Breast epithelium (tissue), 4 donors: ENCODE measurements around the gene SOX13. TPM values are rescaled to one million over a fixed set of nuclear protein-coding genes. Genes with fewer than 3 reads are reported as not detected.

Experiments
- DNase-seq, 2 donors: peaks; one replicate each; pipeline ENCODE4 v3.0.0-alpha.2; 2019; ENCODE audit warnings: low spot score in 2 of 2
- H3K27ac ChIP-seq, 2 donors: fragments of 200-600 bp; sonication (generic) in 1 of 2; one replicate each; pipeline ENCODE4 v1.5.1; 2016 to 2019; ENCODE audit warnings: mild to moderate bottlenecking in 1 of 2
- H3K27me3 ChIP-seq, 2 donors: fragments of 200-600 bp; sonication (generic) in 1 of 2; one replicate each; pipeline versions ENCODE4 v1.5.1 to v1.6.0; 2017 to 2019; ENCODE audit warnings: control low read depth in 1 of 2, mild to moderate bottlenecking in 1 of 2
- H3K36me3 ChIP-seq: fragments of 200-600 bp; one replicate; pipeline ENCODE4 v1.5.1; 2019
- H3K4me1 ChIP-seq, 2 donors: fragments of 200-600 bp; sonication (generic); one replicate each; pipeline ENCODE4 v1.5.1; 2016 to 2019; ENCODE audit warnings: control low read depth in 1 of 2
- H3K4me3 ChIP-seq, 3 donors: fragments of 200-600 bp; sonication (generic); 1 replicate in 2 of 3; 2 replicates in 1 of 3; pipeline ENCODE4 v1.5.1; 2016 to 2019; ENCODE audit warnings: mild to moderate bottlenecking in 3 of 3, moderate library complexity in 2 of 3
- H3K9me3 ChIP-seq, 2 donors: fragments of 200-600 bp; sonication (generic) in 1 of 2; one replicate each; pipeline ENCODE4 v1.5.1; 2016 to 2019; ENCODE audit warnings: control low read depth in 1 of 2
- POLR2A ChIP-seq: fragments of 450-650 bp; IDR thresholded peaks from one replicate; pipeline ENCODE4 v1.6.1; 2016; ENCODE audit warnings: antibody characterized with exemption, mild to moderate bottlenecking, moderate library complexity
- POLR2AphosphoS5 ChIP-seq, 3 donors: sonication (generic); formaldehyde crosslinking; IDR thresholded peaks; one replicate each; pipeline ENCODE4 v1.6.1; 2017; ENCODE audit warnings: antibody characterized with exemption in 3 of 3
- intact Hi-C: fragments of 100-400 bp; cut with DNase I; formaldehyde crosslinking; loops from one replicate; pipeline ENCODE4 v1.15.1; 2023; ENCODE audit warnings: low total_unique reads
- total RNA-seq, 3 donors: library from RNA; depleted of rRNA; stranded (reverse); fragments of >200 nt; gene quantifications; one replicate each; pipeline ENCODE4 v1.1.0, GENCODE V29; 2016
- TF ChIP-seq, protein P1 (sequence below), 3 donors: fragments of 450-650 bp; IDR thresholded peaks; one replicate each; pipeline ENCODE4 v1.5.1; 2016 to 2017; ENCODE audit warnings: antibody characterized with exemption in 3 of 3, mild to moderate bottlenecking in 3 of 3, moderate library complexity in 3 of 3

Gene SOX13
- total RNA-seq, 3 donors from 2014 or later = 22.9 to 34.7 (median 31.9) TPM

DNA sequence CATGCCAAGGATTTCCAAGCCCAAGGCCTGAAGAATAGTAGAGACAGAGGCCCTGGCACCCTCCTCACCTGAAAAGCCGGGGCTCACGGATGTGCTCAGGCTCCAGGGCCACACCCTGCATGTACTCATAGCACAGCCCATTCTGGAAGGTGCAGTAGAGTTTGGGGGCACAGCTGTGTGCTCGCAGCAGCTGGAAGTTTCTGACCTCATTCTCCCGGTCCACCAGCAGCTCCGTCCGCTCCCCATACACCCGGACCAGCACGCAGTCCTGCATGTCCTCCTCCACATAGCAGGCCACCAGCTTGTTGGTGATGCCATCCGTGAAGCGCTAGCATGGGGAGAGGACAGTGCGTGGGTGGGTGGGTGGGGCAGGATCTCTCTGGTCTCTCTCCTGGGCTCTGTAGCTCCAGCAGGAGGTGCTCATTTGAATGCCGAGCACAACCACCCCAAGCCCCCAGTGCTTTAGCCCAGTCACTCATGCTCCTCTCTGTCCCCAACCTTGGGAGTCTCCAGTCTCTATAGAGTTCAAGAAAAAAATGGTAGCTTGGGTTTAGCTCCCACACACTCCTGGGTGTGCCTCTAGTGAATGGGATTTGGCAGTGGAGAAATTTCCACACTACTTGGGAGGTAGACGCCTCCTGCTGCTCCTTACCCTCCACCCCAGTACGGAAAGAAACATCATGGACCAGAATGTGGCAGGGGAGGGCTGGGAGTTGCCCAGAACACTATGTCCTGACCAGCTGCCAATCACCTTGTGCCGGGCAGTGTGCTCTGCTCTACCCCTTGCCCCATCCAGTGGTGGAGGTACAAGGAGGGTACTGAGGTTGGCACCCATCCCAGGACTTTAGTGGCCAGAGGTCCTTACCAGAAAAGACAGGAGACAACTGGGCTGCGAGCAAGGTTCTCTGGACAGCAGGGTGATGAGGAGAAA is 77.0 kb downstream of the SOX13 start:
- Histone ChIP-seq H3K27me3 (no peaks in the 10 kb centered on the region), H3K4me3 (peak overlapping the region; percentile 77 to 98 (median 78)), H3K36me3 (no peaks in the 10 kb centered on the region), H3K27ac (peak overlapping the region; percentile 88 to 97), H3K4me1 (peaks cover 5 to 16% of the 10 kb centered on the region in 2 donors), H3K9me3 (no peaks in the 10 kb centered on the region)
- no peak for DNase-seq
- intact Hi-C loops = no loop called here
- TF ChIP-seq POLR2AphosphoS5 (IDR thresholded peaks at IDR 0.05) = no peak
- no peak for TF ChIP-seq POLR2A
- TF ChIP-seq, protein P1, sequence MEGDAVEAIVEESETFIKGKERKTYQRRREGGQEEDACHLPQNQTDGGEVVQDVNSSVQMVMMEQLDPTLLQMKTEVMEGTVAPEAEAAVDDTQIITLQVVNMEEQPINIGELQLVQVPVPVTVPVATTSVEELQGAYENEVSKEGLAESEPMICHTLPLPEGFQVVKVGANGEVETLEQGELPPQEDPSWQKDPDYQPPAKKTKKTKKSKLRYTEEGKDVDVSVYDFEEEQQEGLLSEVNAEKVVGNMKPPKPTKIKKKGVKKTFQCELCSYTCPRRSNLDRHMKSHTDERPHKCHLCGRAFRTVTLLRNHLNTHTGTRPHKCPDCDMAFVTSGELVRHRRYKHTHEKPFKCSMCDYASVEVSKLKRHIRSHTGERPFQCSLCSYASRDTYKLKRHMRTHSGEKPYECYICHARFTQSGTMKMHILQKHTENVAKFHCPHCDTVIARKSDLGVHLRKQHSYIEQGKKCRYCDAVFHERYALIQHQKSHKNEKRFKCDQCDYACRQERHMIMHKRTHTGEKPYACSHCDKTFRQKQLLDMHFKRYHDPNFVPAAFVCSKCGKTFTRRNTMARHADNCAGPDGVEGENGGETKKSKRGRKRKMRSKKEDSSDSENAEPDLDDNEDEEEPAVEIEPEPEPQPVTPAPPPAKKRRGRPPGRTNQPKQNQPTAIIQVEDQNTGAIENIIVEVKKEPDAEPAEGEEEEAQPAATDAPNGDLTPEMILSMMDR (IDR thresholded peaks at IDR 0.05) = no peak

DNA sequence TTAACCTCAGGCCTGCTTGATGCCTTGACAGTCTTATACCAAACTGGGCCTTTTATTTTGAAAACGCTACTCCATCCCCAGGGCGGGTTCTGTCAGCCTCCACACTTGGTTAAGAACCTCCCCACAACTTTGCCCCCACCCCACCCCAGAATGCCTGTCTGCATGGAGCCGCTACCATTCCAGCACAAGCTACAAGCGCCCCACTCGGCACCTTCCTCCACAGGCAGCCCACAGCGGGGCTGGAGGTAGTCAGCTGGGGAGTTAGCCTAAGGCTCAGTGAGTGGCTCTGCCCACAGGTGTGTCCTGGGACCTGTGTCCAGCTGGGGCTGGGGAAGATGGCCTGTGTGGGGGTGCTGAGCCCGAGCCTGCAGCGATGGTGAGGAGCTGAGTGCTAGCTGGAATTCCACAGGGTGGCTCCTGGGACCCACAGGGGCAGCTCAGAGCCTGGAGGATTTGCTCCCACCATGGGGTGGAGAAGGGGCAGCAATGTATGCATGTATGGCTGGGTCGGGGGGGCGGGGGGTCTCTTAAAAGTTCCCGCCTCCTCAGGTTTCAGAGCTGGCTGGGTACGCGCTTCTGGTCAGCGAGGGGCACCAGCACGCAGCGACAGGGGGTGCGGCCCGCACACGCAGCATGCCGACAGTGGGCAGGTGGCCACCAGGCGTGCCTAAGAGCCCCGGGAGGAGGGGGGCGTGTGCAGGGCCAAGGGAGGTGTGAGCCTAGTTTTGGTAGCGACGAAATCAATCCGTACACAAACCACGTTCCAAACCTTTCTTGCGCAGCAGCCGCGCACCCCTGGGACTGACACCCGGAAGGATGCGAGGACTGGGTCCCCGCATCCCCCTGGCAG is 78.0 kb downstream of the SOX13 start:
- intact Hi-C loops = no loop called here
- H3K4me1 ChIP-seq = peaks cover 5 to 16% of the 10 kb centered on the region in 2 donors
- no peaks in the 10 kb centered on the region for H3K27me3 ChIP-seq
- peak in 1 of 2 donors; percentile 48 for DNase-seq
- no peaks in the 10 kb centered on the region for H3K9me3 ChIP-seq
- no peaks in the 10 kb centered on the region for H3K36me3 ChIP-seq
- H3K4me3 ChIP-seq = peak overlapping the region; percentile 77 to 98 (median 78)
- peak overlapping the region; percentile 88 to 97 for H3K27ac ChIP-seq
- TF ChIP-seq POLR2A = no peak

DNA sequence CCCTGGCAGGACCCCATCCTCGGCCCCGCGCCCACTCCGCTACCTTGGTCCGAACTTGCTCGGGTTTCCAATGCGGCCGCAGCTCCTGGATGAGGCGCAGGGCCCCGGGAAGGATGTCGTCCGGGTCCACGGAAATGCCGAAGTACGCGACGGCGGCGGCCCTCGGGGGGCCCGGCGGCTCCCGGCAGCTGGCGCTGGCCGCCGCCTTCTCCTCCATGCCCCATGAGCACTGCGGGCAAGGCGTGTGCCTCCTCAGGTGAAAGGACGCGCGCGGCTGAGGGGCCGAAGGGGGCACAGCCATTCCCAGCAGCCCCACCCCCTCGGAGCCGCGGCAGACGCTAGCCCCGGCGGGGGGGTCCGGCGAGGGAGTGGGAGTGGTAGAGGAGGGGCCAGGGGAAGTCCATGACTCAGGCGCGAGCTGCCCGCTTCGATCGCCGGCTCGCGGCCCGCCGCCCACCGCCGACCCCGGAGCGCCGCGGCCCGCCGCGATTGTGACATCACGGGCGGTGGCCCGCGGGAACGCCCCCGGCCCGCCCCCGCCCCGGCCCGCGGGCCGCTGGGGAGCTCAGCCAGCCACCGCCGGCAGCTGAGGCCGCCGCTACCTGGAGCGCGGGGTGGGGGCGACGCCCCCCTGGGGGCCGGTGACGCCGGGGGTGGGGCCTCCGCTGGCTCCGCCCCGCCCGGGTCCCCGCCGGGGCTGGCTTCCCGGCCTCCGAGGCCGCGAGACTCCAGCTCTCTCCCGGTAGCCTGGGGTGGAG is 78.8 kb downstream of the SOX13 start, which contains the start of gene ETNK2:
ETNK2 (minus strand) TSS at position 493 of the 758 bp plus-strand sequence; CDS start at position 301, 192 bp downstream.
- H3K27me3 ChIP-seq = no peaks in the 10 kb centered on the region
- intact Hi-C loops = no loop called here
- H3K9me3 ChIP-seq = no peaks in the 10 kb centered on the region
- DNase-seq = peak in 1 of 2 donors; percentile 63
- peak within 1 kb of the TSS; percentile 77 to 98 (median 78) for H3K4me3 ChIP-seq
- peak within 1 kb of the TSS; percentile 88 to 97 for H3K27ac ChIP-seq
- H3K4me1 ChIP-seq = peaks cover 5 to 16% of the 10 kb centered on the region in 2 donors
- TF ChIP-seq POLR2AphosphoS5 (IDR thresholded peaks at IDR 0.05) (peak in 1 of 3 donors; percentile 8), POLR2A (no peak)
- TF ChIP-seq, protein P1 (IDR thresholded peaks at IDR 0.05) = no peak
- no peaks in the 10 kb centered on the region for H3K36me3 ChIP-seq

DNA sequence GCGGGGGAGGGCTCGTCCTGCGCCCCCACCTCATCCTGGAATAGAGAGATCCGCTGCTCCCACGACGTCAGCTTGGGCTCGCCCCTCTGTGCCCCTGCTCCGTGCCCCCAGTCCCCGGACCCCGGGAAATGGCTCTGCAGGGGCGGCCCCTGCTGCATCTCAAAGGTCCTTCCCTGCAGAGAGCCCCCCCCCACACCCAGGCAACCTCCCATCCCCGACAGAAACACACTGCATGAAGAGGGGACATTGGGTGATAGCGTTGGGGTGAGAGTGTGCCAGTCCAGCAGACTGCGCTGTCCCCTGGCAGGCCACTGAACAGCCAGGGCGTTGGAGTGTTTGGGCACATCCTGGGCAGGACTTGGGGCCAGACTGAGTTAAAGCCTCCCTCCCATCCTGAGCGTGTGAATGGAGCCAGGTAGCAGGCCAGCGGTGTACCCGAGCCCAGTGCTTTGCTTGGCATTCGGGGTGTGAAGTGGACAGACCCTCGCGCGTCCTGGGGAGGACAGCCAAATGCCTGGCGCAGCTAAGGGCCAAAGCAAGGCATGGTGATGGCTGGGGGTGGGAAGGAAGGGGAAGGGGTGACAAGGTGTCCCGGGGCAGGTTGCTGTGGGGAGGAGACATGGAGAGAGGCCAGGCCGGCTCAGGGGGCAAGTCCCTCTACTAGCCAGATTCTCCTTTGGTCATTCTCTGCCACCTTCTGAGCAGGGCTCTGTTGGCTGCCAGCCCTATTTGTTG is 79.6 kb downstream of the SOX13 start:
- Histone ChIP-seq H3K36me3 (no peaks in the 10 kb centered on the region), H3K27ac (peak overlapping the region; percentile 88 to 97), H3K4me3 (peak overlapping the region; percentile 77 to 98 (median 78)), H3K9me3 (no peaks in the 10 kb centered on the region), H3K4me1 (peaks cover 5 to 16% of the 10 kb centered on the region in 2 donors), H3K27me3 (no peaks in the 10 kb centered on the region)
- intact Hi-C loops = no loop called here
- TF ChIP-seq, protein P1 (IDR thresholded peaks at IDR 0.05) = no peak
- TF ChIP-seq POLR2A (no peak), POLR2AphosphoS5 (IDR thresholded peaks at IDR 0.05) (no peak)
- peak in 1 of 2 donors; percentile 38 for DNase-seq
